Activated CD8-positive, alpha-beta T cell treated with anti-CD3 and anti-CD28 coated beads, Interleukin-2, amount 10 ng/mL, durations not matched to agents 7 days and 5 days (primary cell): ENCODE results near the gene PCCA. TPM values are rescaled to one million over a fixed set of nuclear protein-coding genes. Genes with fewer than 3 reads are reported as not detected.

Source experiments
- ATAC-seq: fragments of 150-1000 bp; cut with Tn5 transposase; one replicate; pipeline ENCODE4 v1.10.0; 2021; ENCODE audit warnings: moderate library complexity
- CTCF ChIA-PET: fragments of 350-600 bp; sonication (Branson Sonifier 250); formaldehyde crosslinking; loops from one replicate; lab custom pipeline; 2021; ENCODE audit warnings: antibody characterized with exemption; lab: Charles Lee
- POLR2A ChIA-PET: fragments of 350-600 bp; sonication (Branson Sonifier 250); formaldehyde crosslinking; loops from one replicate; lab custom pipeline; 2021; ENCODE audit warnings: antibody characterized with exemption; lab: Charles Lee
- DNase-seq: peaks from one replicate; pipeline ENCODE4 v3.0.0-alpha.2; 2020
- H3K27ac Mint-ChIP-seq: one replicate; pipeline ENCODE4 v1.8.0; 2021; ENCODE audit warnings: mild to moderate bottlenecking, mixed read lengths
- H3K27me3 Mint-ChIP-seq: one replicate; pipeline ENCODE4 v1.8.0; 2021; ENCODE audit warnings: low read depth, mixed read lengths
- H3K36me3 Mint-ChIP-seq: one replicate; pipeline ENCODE4 v1.8.0; 2021; ENCODE audit warnings: low read depth, mixed read lengths
- H3K4me1 Mint-ChIP-seq: one replicate; pipeline ENCODE4 v1.8.0; 2021; ENCODE audit warnings: low read depth, mixed read lengths
- H3K4me3 Mint-ChIP-seq: one replicate; pipeline ENCODE4 v1.8.0; 2021; ENCODE audit warnings: mild to moderate bottlenecking, mixed read lengths
- H3K9me3 Mint-ChIP-seq: one replicate; pipeline ENCODE4 v1.8.0; 2022; ENCODE audit warnings: mixed read lengths; ENCODE audit not compliant: insufficient read depth
- total RNA-seq, 2 experiments: library from RNA; stranded (reverse); gene quantifications; one replicate each; pipeline ENCODE4 v1.2.3, GENCODE V29; 2021

Gene PCCA
- total RNA-seq, 2 experiments from 2014 or later = 11.4 to 12.2 TPM

- Mint-ChIP-seq H3K27ac (no peak overlapping the region), H3K4me1 (peaks cover 5% of the 10 kb centered on the region), H3K27me3 (no peaks in the 10 kb centered on the region), H3K36me3 (no peaks in the 10 kb centered on the region), H3K4me3 (no peak overlapping the region), H3K9me3 (no peaks in the 10 kb centered on the region)
- ATAC-seq (no peak), DNase-seq (no peak)
- ChIA-PET POLR2A (no interaction called here), CTCF (interaction anchor here (0.9 to 6.1 kb wide), 2 partner anchors 276 to 855 kb away, joined by 3 to 35 read pairs; no protein-coding TSS in a partner anchor)
Measured at GRCh38 chr13:100511466-100511865, 422.6 kb downstream of the PCCA start.

- no peak overlapping the region for H3K4me3 Mint-ChIP-seq
- H3K9me3 Mint-ChIP-seq = no peaks in the 10 kb centered on the region
- H3K27ac Mint-ChIP-seq = no peak overlapping the region
- H3K36me3 Mint-ChIP-seq = no peaks in the 10 kb centered on the region
- no peaks in the 10 kb centered on the region for H3K27me3 Mint-ChIP-seq
- ChIA-PET POLR2A (no interaction called here), CTCF (interaction anchor here (0.9 to 6.1 kb wide), 2 partner anchors 277 to 856 kb away, joined by 3 to 35 read pairs; no protein-coding TSS in a partner anchor)
- ATAC-seq = no peak
- DNase-seq = no peak
- no peaks in the 10 kb centered on the region for H3K4me1 Mint-ChIP-seq
Measured at GRCh38 chr13:100512422-100512821, 423.5 kb downstream of the PCCA start.

- no peak for ATAC-seq
- Mint-ChIP-seq H3K36me3 (no peaks in the 10 kb centered on the region), H3K4me3 (no peak overlapping the region), H3K27ac (no peak overlapping the region), H3K9me3 (no peaks in the 10 kb centered on the region), H3K27me3 (no peaks in the 10 kb centered on the region), H3K4me1 (peaks cover 3% of the 10 kb centered on the region)
- DNase-seq = no peak
- ChIA-PET CTCF (interaction anchor here (1.7 to 6.1 kb wide), 2 partner anchors 119 to 857 kb away, joined by 4 to 35 read pairs; no protein-coding TSS in a partner anchor), POLR2A (no interaction called here)
Measured at GRCh38 chr13:100513171-100513570, 424.3 kb downstream of the PCCA start.

DNA sequence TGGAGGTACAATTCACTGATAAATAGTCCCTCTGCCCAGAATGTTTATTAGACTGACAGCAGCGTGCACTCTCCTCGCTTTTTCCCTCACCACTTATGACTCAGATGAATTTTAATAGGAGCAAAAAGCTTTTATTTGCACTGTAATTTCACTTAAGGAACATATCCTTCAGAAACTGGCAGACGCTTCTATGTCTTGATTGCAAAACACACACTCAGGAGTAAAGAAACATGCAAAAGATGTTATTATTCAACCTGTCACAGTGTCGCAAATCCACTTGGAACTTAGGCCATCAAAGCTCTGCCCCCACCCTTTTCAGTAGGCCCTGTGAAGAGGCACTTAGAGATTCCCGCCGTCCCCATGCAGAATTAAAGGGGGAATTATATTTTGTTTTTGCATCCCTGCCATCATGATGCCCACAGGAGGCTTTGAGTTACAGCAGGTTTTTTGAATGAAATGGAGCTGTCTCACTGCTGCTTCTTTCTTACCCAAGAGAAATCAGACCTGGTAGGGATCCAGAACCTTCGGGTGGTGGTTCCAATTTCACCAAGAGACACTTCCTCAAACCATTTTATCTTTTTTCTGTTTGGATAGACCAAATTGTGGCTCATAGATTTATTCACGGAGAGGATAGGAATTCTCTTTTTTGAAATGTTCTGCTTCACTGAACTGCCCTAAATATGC, 425.2 kb downstream of the PCCA start:
- H3K4me1 Mint-ChIP-seq = peaks cover 3% of the 10 kb centered on the region
- ATAC-seq = no peak
- H3K9me3 Mint-ChIP-seq = no peaks in the 10 kb centered on the region
- no peak overlapping the region for H3K4me3 Mint-ChIP-seq
- H3K27ac Mint-ChIP-seq = no peak overlapping the region
- H3K27me3 Mint-ChIP-seq = no peaks in the 10 kb centered on the region
- H3K36me3 Mint-ChIP-seq = no peaks in the 10 kb centered on the region
- ChIA-PET POLR2A (no interaction called here), CTCF (interaction anchor here (1.0 to 6.1 kb wide), 21 partner anchors 17 to 858 kb away, joined by 3 to 35 read pairs (median 4); no protein-coding TSS in a partner anchor)
- DNase-seq = no peak

DNA sequence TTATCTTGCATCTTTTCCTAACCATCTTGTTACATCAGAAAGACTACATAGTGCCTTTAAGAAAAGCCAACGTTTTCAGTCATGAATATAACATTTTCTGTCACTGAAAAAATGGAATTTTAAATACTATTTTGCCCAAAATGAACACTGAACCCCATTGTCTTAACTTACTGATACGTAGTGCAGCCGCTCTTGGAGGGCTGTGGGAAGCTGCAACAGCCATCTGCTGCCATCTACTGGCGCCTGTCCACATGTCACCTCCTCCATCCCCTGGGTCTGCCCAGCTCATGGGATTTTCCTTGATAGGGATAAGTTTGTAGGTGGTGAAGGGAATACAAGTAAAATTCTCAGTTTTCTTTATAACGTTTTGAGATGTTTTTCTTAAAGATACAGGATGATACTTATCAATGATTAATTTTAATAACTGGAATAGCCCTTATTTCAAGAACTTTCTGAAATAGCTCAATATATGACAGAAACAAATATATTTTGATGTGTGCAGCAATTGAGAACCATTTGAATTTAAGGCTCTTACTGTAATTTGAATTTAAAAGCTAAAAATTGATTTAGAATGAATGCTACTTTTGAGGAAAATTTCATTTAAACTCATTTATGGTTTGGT, 426.0 kb downstream of the PCCA start:
- Mint-ChIP-seq H3K9me3 (no peaks in the 10 kb centered on the region), H3K4me3 (no peak overlapping the region), H3K4me1 (peaks cover 3% of the 10 kb centered on the region), H3K27me3 (no peaks in the 10 kb centered on the region), H3K27ac (no peak overlapping the region), H3K36me3 (no peaks in the 10 kb centered on the region)
- DNase-seq (peak; percentile 79), ATAC-seq (peak; percentile 97)
- POLR2A ChIA-PET = no interaction called here
- CTCF ChIA-PET = interaction anchor here (0.7 to 6.1 kb wide), 40 partner anchors 9 to 1075 kb away, joined by 3 to 35 read pairs (median 4); no protein-coding TSS in a partner anchor

- DNase-seq (no peak), ATAC-seq (no peak)
- Mint-ChIP-seq H3K27me3 (no peaks in the 10 kb centered on the region), H3K9me3 (no peaks in the 10 kb centered on the region), H3K36me3 (no peaks in the 10 kb centered on the region), H3K27ac (no peak overlapping the region), H3K4me3 (no peak overlapping the region), H3K4me1 (peaks cover 3% of the 10 kb centered on the region)
- ChIA-PET CTCF (interaction anchor here (0.7 to 6.1 kb wide), 39 partner anchors 9 to 1075 kb away, joined by 3 to 35 read pairs (median 4); no protein-coding TSS in a partner anchor), POLR2A (no interaction called here)
Measured at GRCh38 chr13:100515410-100515800, 426.5 kb downstream of the PCCA start.

DNA sequence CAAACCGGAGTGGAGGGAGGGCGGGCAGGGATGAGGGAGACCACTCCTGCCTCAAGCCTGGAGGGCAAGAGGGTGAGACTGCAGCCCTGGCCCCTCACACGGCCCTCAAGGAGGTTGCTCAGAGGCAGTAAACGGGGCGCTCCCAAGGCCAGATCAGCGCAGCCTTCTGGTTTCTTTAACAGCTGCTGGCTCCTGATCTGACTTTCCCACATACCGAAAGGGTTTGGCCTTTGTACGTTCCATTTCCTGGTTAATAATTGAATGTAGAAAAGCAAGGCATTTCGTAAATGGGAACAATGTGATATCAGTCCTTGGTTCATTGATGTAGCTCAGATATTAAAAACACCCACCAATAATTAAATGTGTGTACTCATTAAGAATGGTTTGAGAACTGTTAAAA, 428.2 kb downstream of the PCCA start:
- no peak overlapping the region for H3K27ac Mint-ChIP-seq
- no peaks in the 10 kb centered on the region for H3K36me3 Mint-ChIP-seq
- no peaks in the 10 kb centered on the region for H3K9me3 Mint-ChIP-seq
- ATAC-seq = no peak
- H3K27me3 Mint-ChIP-seq = no peaks in the 10 kb centered on the region
- ChIA-PET CTCF (interaction anchor here (0.7 to 3.7 kb wide), 2 partner anchors 617 to 861 kb away, joined by 5 to 19 read pairs; no protein-coding TSS in a partner anchor), POLR2A (interaction anchor here (0.6 kb wide), 1 partner anchor 186 kb away, joined by 3 read pairs; no protein-coding TSS in a partner anchor)
- DNase-seq = no peak
- no peak overlapping the region for H3K4me3 Mint-ChIP-seq
- peaks cover 12% of the 10 kb centered on the region for H3K4me1 Mint-ChIP-seq

DNA sequence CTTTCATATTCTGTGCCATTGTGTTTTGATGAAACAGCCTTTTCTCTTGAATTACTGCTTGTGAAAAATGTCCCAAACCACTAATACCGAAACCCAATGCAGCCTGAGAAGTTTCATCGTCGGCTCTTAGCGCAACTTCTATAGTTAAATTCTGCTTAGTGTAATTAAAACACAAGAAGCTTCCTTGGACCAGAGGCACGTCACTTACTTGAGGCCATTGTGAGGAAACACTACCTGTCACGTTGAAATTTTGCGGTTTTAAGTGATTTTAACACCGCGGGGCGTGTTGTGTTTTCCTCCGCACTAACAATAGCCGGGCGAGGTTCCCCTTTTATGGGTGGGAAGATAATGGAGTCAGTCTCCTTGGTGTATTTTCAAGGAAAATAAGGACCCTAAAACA, 428.8 kb downstream of the PCCA start:
- Mint-ChIP-seq H3K27me3 (no peaks in the 10 kb centered on the region), H3K9me3 (no peaks in the 10 kb centered on the region), H3K4me3 (no peak overlapping the region), H3K27ac (no peak overlapping the region), H3K36me3 (no peaks in the 10 kb centered on the region), H3K4me1 (peaks cover 17% of the 10 kb centered on the region)
- DNase-seq = no peak
- CTCF ChIA-PET = interaction anchor here (0.7 kb wide), 2 partner anchors 423 to 861 kb away, joined by 3 to 5 read pairs; no protein-coding TSS in a partner anchor
- no peak for ATAC-seq
- POLR2A ChIA-PET = no interaction called here

DNA sequence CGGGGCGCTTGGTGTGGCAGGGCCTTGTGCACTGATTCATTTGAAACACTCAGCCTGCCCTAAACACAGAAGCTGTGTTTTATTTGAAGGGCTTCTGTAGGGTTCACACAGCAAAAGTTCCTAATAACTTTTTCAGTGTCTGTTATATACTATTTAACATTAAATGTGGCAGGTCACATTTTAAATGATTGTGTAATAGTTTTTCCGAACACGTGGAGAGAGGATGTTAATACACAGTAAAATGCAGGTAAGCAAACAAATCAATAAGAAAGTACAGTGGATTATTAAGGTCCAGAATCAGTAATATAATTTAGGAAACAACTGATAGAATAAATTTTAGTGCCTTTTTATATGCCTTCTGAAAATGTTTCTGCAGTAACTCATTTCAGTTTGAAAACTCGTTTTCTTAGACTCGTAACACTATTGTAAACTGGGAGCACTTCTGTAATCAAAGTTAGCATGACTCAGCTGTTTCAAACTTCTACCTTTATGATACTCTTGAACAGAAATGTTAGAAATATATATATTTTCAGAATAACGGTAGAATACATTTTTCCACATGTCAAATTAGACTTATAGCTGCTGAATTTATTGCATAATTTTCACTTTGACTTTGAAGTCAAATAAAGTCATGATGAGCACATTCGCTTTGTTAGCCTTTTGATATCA, 429.6 kb downstream of the PCCA start:
- POLR2A ChIA-PET = no interaction called here

DNA sequence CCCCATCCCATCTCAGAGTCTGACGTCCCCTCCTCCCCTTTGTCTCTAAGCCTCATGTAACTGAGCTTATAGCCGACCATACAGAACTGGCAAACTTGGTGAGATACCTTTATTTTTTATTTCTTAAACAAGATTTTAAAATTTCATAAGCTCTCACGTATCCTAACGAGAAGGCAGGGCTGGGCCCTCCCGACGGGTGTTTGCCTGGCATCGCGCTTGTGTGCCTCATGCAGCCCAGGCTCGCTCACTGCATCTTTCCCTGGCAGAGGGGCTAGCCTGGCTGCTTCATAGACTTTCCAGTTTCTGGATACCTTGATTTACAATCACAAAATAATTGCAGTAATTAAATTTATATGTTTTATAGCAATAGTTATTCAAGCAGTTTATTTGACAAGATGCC, 430.7 kb downstream of the PCCA start:
- ChIA-PET CTCF (interaction anchor here (0.6 kb wide), 1 partner anchor 1292 kb away, joined by 3 read pairs; no protein-coding TSS in a partner anchor), POLR2A (no interaction called here)
- Mint-ChIP-seq H3K4me3 (no peak overlapping the region), H3K27me3 (no peaks in the 10 kb centered on the region), H3K36me3 (no peaks in the 10 kb centered on the region), H3K27ac (no peak overlapping the region), H3K9me3 (no peaks in the 10 kb centered on the region), H3K4me1 (peaks cover 17% of the 10 kb centered on the region)
- ATAC-seq (no peak), DNase-seq (no peak)

More for the DNA sequence above, 429.6 kb downstream of the PCCA start:
- DNase-seq = no peak
- H3K9me3 Mint-ChIP-seq = no peaks in the 10 kb centered on the region
- H3K4me1 Mint-ChIP-seq = peaks cover 17% of the 10 kb centered on the region
- no peak for ATAC-seq
- no peaks in the 10 kb centered on the region for H3K36me3 Mint-ChIP-seq
- no peaks in the 10 kb centered on the region for H3K27me3 Mint-ChIP-seq
- H3K27ac Mint-ChIP-seq = no peak overlapping the region
- CTCF ChIA-PET = interaction anchor here (0.7 to 1.3 kb wide), 2 partner anchors 424 to 862 kb away, joined by 3 to 4 read pairs; no protein-coding TSS in a partner anchor
- no peak overlapping the region for H3K4me3 Mint-ChIP-seq

DNA sequence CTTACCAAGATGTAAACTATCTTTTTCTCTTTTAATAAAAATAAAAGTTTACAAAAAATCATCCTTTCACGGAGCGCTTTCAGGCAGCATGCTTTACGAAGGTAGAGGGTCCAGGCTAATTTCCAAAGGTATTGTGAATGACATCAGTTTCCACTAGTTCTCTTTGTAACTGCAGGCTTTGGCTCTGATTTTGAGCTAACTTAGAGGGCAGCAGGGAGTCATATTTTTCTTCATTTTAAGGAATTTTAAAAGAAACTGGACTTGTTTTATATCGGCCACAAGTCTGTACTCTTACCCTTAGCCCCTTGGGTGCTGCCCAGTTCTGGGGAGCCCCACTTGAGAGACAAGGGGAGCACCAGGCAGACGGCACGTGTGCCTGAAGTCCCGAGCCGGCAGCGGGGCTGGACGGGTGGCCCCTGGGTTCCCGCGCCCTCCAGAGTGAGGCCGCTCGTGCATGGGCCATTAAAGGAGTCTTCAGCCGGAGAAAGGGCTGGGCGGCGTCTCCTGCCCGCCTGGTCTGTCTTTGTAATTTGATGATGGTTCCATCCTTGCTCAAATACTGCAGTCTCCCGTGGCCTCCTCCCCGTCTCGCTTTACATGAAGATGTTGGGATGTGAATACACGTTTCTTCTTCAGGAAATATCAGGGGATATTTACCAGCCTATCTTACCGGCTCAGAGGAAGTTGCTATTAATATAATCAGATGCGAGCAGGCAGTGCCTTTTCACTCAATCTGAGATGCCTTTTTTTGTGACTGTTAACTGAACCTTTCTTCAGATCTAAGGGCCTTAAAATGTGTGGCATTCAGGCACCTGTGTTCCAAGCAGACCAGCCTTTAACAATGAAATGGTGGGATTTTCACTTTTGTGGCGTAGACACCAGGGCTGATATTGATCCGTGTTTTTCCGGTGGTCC, 432.3 kb downstream of the PCCA start:
- no peaks in the 10 kb centered on the region for H3K36me3 Mint-ChIP-seq
- DNase-seq = no peak

More for the DNA sequence above, 432.3 kb downstream of the PCCA start:
- H3K9me3 Mint-ChIP-seq = no peaks in the 10 kb centered on the region
- H3K4me3 Mint-ChIP-seq = peak overlapping the region; percentile 9
- no peaks in the 10 kb centered on the region for H3K27me3 Mint-ChIP-seq
- ChIA-PET CTCF (no interaction called here), POLR2A (no interaction called here)
- H3K27ac Mint-ChIP-seq = no peak overlapping the region
- peaks cover 17% of the 10 kb centered on the region for H3K4me1 Mint-ChIP-seq
- peak; percentile 15 for ATAC-seq
